HepG2 (cell line): ENCODE measurements around the gene NHP2. TPM values are rescaled to one million over a fixed set of nuclear protein-coding genes. Genes with fewer than 3 reads are reported as not detected.

Source experiments
- ATAC-seq: fragments of 200-7000 bp; cut with Tn5 transposase; 3 replicates; pipeline ENCODE4 v1.9.1; 2020; ENCODE audit warnings: mild to moderate bottlenecking, moderate library complexity
- BruUV-seq: library from RNA; stranded (reverse); fragments of 400-500 nt; replicated peaks from 2 replicates; lab custom pipeline; 2021; lab: Mats Ljungman, UMichigan
- CTCF ChIA-PET: fragments of 300-600 bp; formaldehyde crosslinking; extraction: SDS; loops from one replicate; lab custom pipeline; 2021; ENCODE audit warnings: low total read pairs, inconsistent platforms, low intra/inter-chr PET ratio; lab: Yijun Ruan, JAX
- POLR2A ChIA-PET: fragments of 350-600 bp; sonication (Branson Sonifier 250); formaldehyde crosslinking; loops from one replicate; lab custom pipeline; 2020; ENCODE audit warnings: antibody characterized with exemption, inconsistent platforms; lab: Yijun Ruan, JAX
- DNase-seq: peaks from one replicate; pipeline ENCODE4 v3.0.0-alpha.2; 2015; ENCODE audit warnings: low spot score
- FAIRE-seq: peaks from 3 replicates; lab custom pipeline; 2011; peaks lifted over from hg19 to GRCh38; lab: Jason Lieb, UNC
- H2AFZ ChIP-seq: one replicate; pipeline ENCODE4 v1.6.1; 2011; ENCODE audit warnings: low read length, inconsistent platforms
- H3K27ac ChIP-seq: fragments of 300-600 bp; 3 replicates; pipeline ENCODE4 v1.8.0; 2011; ENCODE audit warnings: mixed run types, mild to moderate bottlenecking, mixed read lengths, low read length, inconsistent platforms; ENCODE audit not compliant: insufficient read depth; ENCODE audit errors: extremely low read length
- H3K27me3 ChIP-seq, 2 experiments: fragments of 200-600 bp in 1 of 2; 2 replicates in 1 of 2; 3 replicates in 1 of 2; pipeline versions ENCODE4 v1.6.0 to v1.8.0; 2011; ENCODE audit warnings: low read length in 2 of 2, mild to moderate bottlenecking in 2 of 2, moderate library complexity in 2 of 2, inconsistent platforms in 1 of 2; ENCODE audit not compliant: insufficient read depth in 2 of 2, control insufficient read depth in 1 of 2
- H3K36me3 ChIP-seq, 2 experiments: fragments of 200-600 bp in 1 of 2; replicated peaks in 1 of 2; 2 replicates in 1 of 2; 3 replicates in 1 of 2; pipeline versions ENCODE4 v1.5.1 to v1.8.0; 2011; ENCODE audit warnings: low read length in 2 of 2, inconsistent platforms in 1 of 2; ENCODE audit not compliant: insufficient read depth in 2 of 2, control insufficient read depth in 1 of 2
- H3K4me1 ChIP-seq: 2 replicates; pipeline ENCODE4 v1.5.1; 2012; ENCODE audit warnings: low read length, inconsistent platforms; ENCODE audit not compliant: insufficient read depth
- H3K4me2 ChIP-seq: 2 replicates; pipeline ENCODE4 v1.6.0; 2011; ENCODE audit warnings: low read depth, low read length, inconsistent platforms
- H3K4me3 ChIP-seq, 3 experiments: fragments of 200-600 bp in 1 of 3; sonication (generic), shearing (Covaris generic) in 1 of 3; replicated peaks in 1 of 3; 2 replicates each; pipeline ENCODE4 v1.5.1; 2011 to 2016; ENCODE audit warnings: low read length in 3 of 3, inconsistent platforms in 2 of 3, low read depth in 2 of 3, mild to moderate bottlenecking in 2 of 3, control low read depth in 1 of 3, mixed read lengths in 1 of 3; ENCODE audit not compliant: insufficient read depth in 1 of 3
- H3K79me2 ChIP-seq: one replicate; pipeline ENCODE4 v1.6.1; 2011; ENCODE audit warnings: low read length, inconsistent platforms; ENCODE audit not compliant: insufficient read depth
- H3K9ac ChIP-seq: 2 replicates; pipeline ENCODE4 v1.6.0; 2011; ENCODE audit warnings: mild to moderate bottlenecking, low read depth, low read length, inconsistent platforms; ENCODE audit not compliant: insufficient read depth
- H3K9me3 ChIP-seq: 2 replicates; pipeline ENCODE4 v1.5.1; 2012; ENCODE audit warnings: mild to moderate bottlenecking, low read length
- H4K20me1 ChIP-seq: 2 replicates; pipeline ENCODE4 v1.6.0; 2011; ENCODE audit warnings: inconsistent platforms, mild to moderate bottlenecking, low read length, moderate library complexity; ENCODE audit not compliant: insufficient read depth
- AFF4 ChIP-seq: sonication (generic); formaldehyde crosslinking; IDR thresholded peaks from 2 replicates; pipeline ENCODE4 v1.4.0; 2020; ENCODE audit warnings: missing genetic modification reagents
- ATF7 ChIP-seq, 2 experiments: fragments of 450-650 bp in 1 of 2; sonication (generic) in 1 of 2; formaldehyde crosslinking in 1 of 2; IDR thresholded peaks; 2 replicates each; pipeline versions ENCODE4 v1.4.0 to v1.6.1; 2016 to 2020; ENCODE audit warnings: antibody characterized with exemption in 1 of 2, mild to moderate bottlenecking in 1 of 2, missing genetic modification reagents in 1 of 2
- ATRX ChIP-seq: sonication (generic); formaldehyde crosslinking; IDR thresholded peaks from 2 replicates; pipeline ENCODE4 v1.4.0; 2020; ENCODE audit warnings: missing genetic modification reagents, borderline replicate concordance
- HNRNPH1 ChIP-seq: fragments of 200-400 bp; formaldehyde crosslinking; optimal IDR thresholded peaks from 2 replicates; pipeline ENCODE3; 2017; ENCODE audit warnings: mild to moderate bottlenecking, low read depth, low read length
- KAT8 ChIP-seq: IDR thresholded peaks from 2 replicates; pipeline ENCODE4 v1.6.1; 2016; ENCODE audit warnings: missing genetic modification reagents, missing compliant biosample characterization
- PHF21A ChIP-seq: sonication (generic); formaldehyde crosslinking; IDR thresholded peaks from 2 replicates; pipeline ENCODE4 v1.5.0; 2020; ENCODE audit warnings: mild to moderate bottlenecking, missing genetic modification reagents
- PHF5A ChIP-seq: IDR thresholded peaks from one replicate; pipeline ENCODE4 v1.6.1; 2018; ENCODE audit warnings: low read depth, missing genetic modification reagents; ENCODE audit not compliant: unreplicated experiment
- POGZ ChIP-seq: sonication (generic); formaldehyde crosslinking; IDR thresholded peaks from 2 replicates; pipeline ENCODE4 v1.4.0; 2020; ENCODE audit warnings: mild to moderate bottlenecking, missing genetic modification reagents
- ZNF143 ChIP-seq: sonication (generic); formaldehyde crosslinking; IDR thresholded peaks from 2 replicates; pipeline ENCODE4 v1.4.0; 2020; ENCODE audit warnings: missing genetic modification reagents
- ZNF354B ChIP-seq: sonication (generic); formaldehyde crosslinking; IDR thresholded peaks from 2 replicates; pipeline ENCODE4 v1.8.0; 2022; ENCODE audit warnings: mild to moderate bottlenecking, missing genetic modification reagents
- ZNF362 ChIP-seq: sonication (generic); formaldehyde crosslinking; IDR thresholded peaks from 2 replicates; pipeline ENCODE4 v1.4.0; 2020; ENCODE audit warnings: missing genetic modification reagents, mild to moderate bottlenecking, borderline replicate concordance
- ZNF512B ChIP-seq: sonication (generic); formaldehyde crosslinking; IDR thresholded peaks from 2 replicates; pipeline ENCODE4 v1.5.1; 2020; ENCODE audit warnings: missing genetic modification reagents, mild to moderate bottlenecking, borderline replicate concordance
- ZNF749 ChIP-seq: sonication (generic); formaldehyde crosslinking; IDR thresholded peaks from 2 replicates; pipeline ENCODE4 v1.8.0; 2022; ENCODE audit warnings: mild to moderate bottlenecking, missing genetic modification reagents, moderate library complexity, borderline replicate concordance
- ZUFSP ChIP-seq: sonication (generic); formaldehyde crosslinking; IDR thresholded peaks from 2 replicates; pipeline ENCODE4 v1.9.0; 2021; ENCODE audit warnings: missing genetic modification reagents, mild to moderate bottlenecking, borderline replicate concordance
- WGBS: methylation state at CpG from one replicate; pipeline ENCODE4 v1.1.6; 2017; ENCODE audit warnings: low lambda C conversion rate; 5-methylcytosine and 5-hydroxymethylcytosine counted together
- in situ Hi-C: cut with HindIII; loops from 2 replicates; pipeline ENCODE4 v1.10.0; 2017; ENCODE audit warnings: low pct_unique_long_range_greater_than_20kb; ENCODE audit not compliant: extremely low pct_ligation_motif_present
- intact Hi-C: fragments of 100-400 bp; cut with micrococcal nuclease; formaldehyde crosslinking; loops from one replicate; pipeline ENCODE4 v1.10.0; 2022; ENCODE audit not compliant: unreplicated experiment
- polyA plus RNA-seq, 8 experiments: library from polyadenylated mRNA; depleted of rRNA in 3 of 8; stranded (reverse) in 7 of 8; unstranded in 1 of 8; fragments of >200 nt; fragmentation: Illumina TruSeq in 4 of 8; extraction: Trizol in 4 of 8; gene quantifications; 2 replicates each; pipeline versions ENCODE4 v1.2.1 to v1.2.3, GENCODE V29; 2011 to 2016; ENCODE audit warnings: low read depth in 4 of 8, missing spikeins in 1 of 8, mixed read lengths in 1 of 8; ENCODE audit not compliant: insufficient read depth in 1 of 8
- total RNA-seq, 5 experiments: library from RNA; depleted of rRNA; stranded (reverse); fragments of >200 nt; fragmentation: Illumina TruSeq; extraction: Trizol; gene quantifications; 2 replicates each; pipeline ENCODE4 v1.2.3, GENCODE V29; 2016; ENCODE audit warnings: low read depth in 1 of 5

Gene NHP2
- total and polyA plus RNA-seq, 2 of the 13 experiments (the other 11 are each of a cell fraction or from before 2014, with no cell fraction given): 56.2 to 96.1 TPM

- no peak for ATAC-seq
- 22% methylated on average over 3 of the region's 13 CpGs for WGBS
- TF ChIP-seq KAT8: no peak
- no peak for TF ChIP-seq ZNF512B (CRISPR knock-in tag)
- no peak for TF ChIP-seq ATF7 (IDR thresholded peaks at IDR 0.05)
- TF ChIP-seq ATF7 (CRISPR knock-in tag; IDR thresholded peaks at IDR 0.05): no peak
- no peak for TF ChIP-seq ZNF362 (CRISPR knock-in tag)
- TF ChIP-seq PHF5A (CRISPR knock-in tag): no peak
- TF ChIP-seq POGZ: no peak
- no peak for TF ChIP-seq HNRNPH1
- TF ChIP-seq ATRX: no peak
- no peak for TF ChIP-seq PHF21A (CRISPR knock-in tag)
- no peak for TF ChIP-seq ZUFSP
- TF ChIP-seq AFF4 (CRISPR knock-in tag): no peak
- no peak for TF ChIP-seq ZNF749 (CRISPR knock-in tag)
- TF ChIP-seq ZNF143 (CRISPR knock-in tag): no peak
- no peak for TF ChIP-seq ZNF354B (CRISPR knock-in tag)
These were observed 47.0 kb downstream of the NHP2 start for GRCh38 chr5:178106556-178107239.

More at GRCh38 chr5:178106556-178107239, 47.0 kb downstream of the NHP2 start:
- Histone ChIP-seq H3K27me3 (peaks cover 6 to 17% of the 10 kb centered on the region in 2 experiments; a peak in 4 of 5 replicates), H4K20me1 (no peaks in the 10 kb centered on the region), H3K36me3 (no peaks in the 10 kb centered on the region), H3K9ac (no peak overlapping the region), H3K4me3 (no peak overlapping the region), H3K79me2 (no peaks in the 10 kb centered on the region), H2AFZ (no peak overlapping the region), H3K9me3 (no peaks in the 10 kb centered on the region), H3K27ac (no peak overlapping the region), H3K4me2 (no peak overlapping the region), H3K4me1 (no peaks in the 10 kb centered on the region)
- CTCF ChIA-PET: no interaction called here
- no peak for DNase-seq
- FAIRE-seq: no peak
- in situ Hi-C loops: no loop called here
- intact Hi-C loops: no loop called here
- BruUV-seq: no TSS peak
- POLR2A ChIA-PET: no interaction called here
